ENCODE measurements around the gene KRTAP19-2. TPM values are rescaled to one million over a fixed set of nuclear protein-coding genes. Genes with fewer than 3 reads are reported as not detected.

The KRTAP19-2 gene
- total RNA-seq, 1 experiment from 2014 or later = not detected

Other genes starting within 250 kb of the KRTAP19-2 start
- gene KRTAP24-1, start 204.5 kb downstream of the KRTAP19-2 start, total RNA-seq (2014; rRNA removed; shearing (Covaris generic)) = not detected in 2 replicates
- not detected in 2 replicates for gene KRTAP25-1, start 197.9 kb downstream of the KRTAP19-2 start, total RNA-seq (2014; rRNA removed; shearing (Covaris generic))
- gene KRTAP26-1, start 167.1 kb downstream of the KRTAP19-2 start, total RNA-seq (2014; rRNA removed; shearing (Covaris generic)) = not detected in 2 replicates
- not detected in 2 replicates for gene KRTAP27-1, start 149.7 kb downstream of the KRTAP19-2 start, total RNA-seq (2014; rRNA removed; shearing (Covaris generic))
- gene KRTAP23-1, start 138.8 kb downstream of the KRTAP19-2 start, total RNA-seq (2014; rRNA removed; shearing (Covaris generic)) = not detected in 2 replicates
- gene KRTAP13-2, start 115.2 kb downstream of the KRTAP19-2 start, total RNA-seq (2014; rRNA removed; shearing (Covaris generic)) = not detected in 2 replicates
- gene KRTAP13-1, start 91.4 kb downstream of the KRTAP19-2 start, total RNA-seq (2014; rRNA removed; shearing (Covaris generic)) = not detected in 2 replicates
- not detected in 2 replicates for gene KRTAP13-3, start 61.5 kb downstream of the KRTAP19-2 start, total RNA-seq (2014; rRNA removed; shearing (Covaris generic))
- not detected in 2 replicates for gene KRTAP13-4, start 57.2 kb downstream of the KRTAP19-2 start, total RNA-seq (2014; rRNA removed; shearing (Covaris generic))
- not detected in 2 replicates for gene KRTAP15-1, start 47.2 kb downstream of the KRTAP19-2 start, total RNA-seq (2014; rRNA removed; shearing (Covaris generic))
- not detected in 2 replicates for gene KRTAP19-1, start 7.1 kb downstream of the KRTAP19-2 start, total RNA-seq (2014; rRNA removed; shearing (Covaris generic))
- not detected in 2 replicates for gene KRTAP19-3, start 4.6 kb upstream of the KRTAP19-2 start, total RNA-seq (2014; rRNA removed; shearing (Covaris generic))
- gene KRTAP19-4, start 9.7 kb upstream of the KRTAP19-2 start, total RNA-seq (2014; rRNA removed; shearing (Covaris generic)) = not detected in 2 replicates
- gene KRTAP19-5, start 14.7 kb upstream of the KRTAP19-2 start, total RNA-seq (2014; rRNA removed; shearing (Covaris generic)) = not detected in 2 replicates
- not detected in 2 replicates for gene KRTAP19-6, start 54.4 kb upstream of the KRTAP19-2 start, total RNA-seq (2014; rRNA removed; shearing (Covaris generic))
- gene KRTAP19-7, start 73.9 kb upstream of the KRTAP19-2 start, total RNA-seq (2014; rRNA removed; shearing (Covaris generic)) = not detected in 2 replicates
- not detected in 2 replicates for gene KRTAP22-2, start 103.0 kb upstream of the KRTAP19-2 start, total RNA-seq (2014; rRNA removed; shearing (Covaris generic))
- gene KRTAP6-3, start 105.0 kb upstream of the KRTAP19-2 start, total RNA-seq (2014; rRNA removed; shearing (Covaris generic)) = not detected in 2 replicates
- not detected in 2 replicates for gene KRTAP6-2, start 111.5 kb upstream of the KRTAP19-2 start, total RNA-seq (2014; rRNA removed; shearing (Covaris generic))
- gene KRTAP22-1, start 113.7 kb upstream of the KRTAP19-2 start, total RNA-seq (2014; rRNA removed; shearing (Covaris generic)) = not detected in 2 replicates
- not detected in 2 replicates for gene KRTAP6-1, start 126.5 kb upstream of the KRTAP19-2 start, total RNA-seq (2014; rRNA removed; shearing (Covaris generic))
- gene KRTAP20-1, start 129.0 kb upstream of the KRTAP19-2 start, total RNA-seq (2014; rRNA removed; shearing (Covaris generic)) = not detected in 2 replicates
- not detected in 2 replicates for gene KRTAP20-4, start 133.2 kb upstream of the KRTAP19-2 start, total RNA-seq (2014; rRNA removed; shearing (Covaris generic))
- not detected in 2 replicates for gene KRTAP20-2, start 147.8 kb upstream of the KRTAP19-2 start, total RNA-seq (2014; rRNA removed; shearing (Covaris generic))
- gene KRTAP20-3, start 155.4 kb upstream of the KRTAP19-2 start, total RNA-seq (2014; rRNA removed; shearing (Covaris generic)) = not detected in 2 replicates
- gene KRTAP21-3, start 231.3 kb upstream of the KRTAP19-2 start, total RNA-seq (2014; rRNA removed; shearing (Covaris generic)) = not detected in 2 replicates